GM21515 (cell line): ENCODE data around the gene DNAJC10.
"Not testable (repeated sequence)": the region's sequence is repeated elsewhere in the genome, so short reads cannot be mapped to it uniquely, and the experiment has no call there.

Experiments used
- ATAC-seq: cut with Tn5 transposase; IDR thresholded peaks from one replicate; pipeline ENCODE4 v1.9.1; 2021; ENCODE audit not compliant: unreplicated experiment

Gene DNAJC10

GRCh38 chr2:182715892-182716649 is at the start of gene DNAJC10:
Gene DNAJC10, plus strand, starts transcription at chr2:182716257. Its CDS starts 1,830 bp downstream, at chr2:182718087.
- ATAC-seq: peak; percentile 86

GRCh38 chr2:182666674-182667314 is 49.3 kb upstream of the DNAJC10 start:
- peak; percentile 93 for ATAC-seq

- peak; percentile 30 for ATAC-seq
Observed at GRCh38 chr2:182667315-182667695, 48.8 kb upstream of the DNAJC10 start.

GRCh38 chr2:182668671-182669070 is 47.4 kb upstream of the DNAJC10 start:
- no peak for ATAC-seq

GRCh38 chr2:182672466-182673165 is 43.4 kb upstream of the DNAJC10 start:
- no peak for ATAC-seq

GRCh38 chr2:182680837-182681236 is 35.2 kb upstream of the DNAJC10 start:
- ATAC-seq: no peak

- ATAC-seq: no peak
Observed at GRCh38 chr2:182682210-182682609, 33.8 kb upstream of the DNAJC10 start.

GRCh38 chr2:182685559-182685958 is 30.5 kb upstream of the DNAJC10 start:
- no peak for ATAC-seq

GRCh38 chr2:182686763-182687162 is 29.3 kb upstream of the DNAJC10 start:
- not testable (repeated sequence) for ATAC-seq

GRCh38 chr2:182694189-182694588 is 21.9 kb upstream of the DNAJC10 start:
- no peak for ATAC-seq

GRCh38 chr2:182695776-182696175 is 20.3 kb upstream of the DNAJC10 start:
- ATAC-seq: no peak

GRCh38 chr2:182698671-182699070 is 17.4 kb upstream of the DNAJC10 start:
- no peak for ATAC-seq

GRCh38 chr2:182705761-182706160 is 10.3 kb upstream of the DNAJC10 start:
- no peak for ATAC-seq

- ATAC-seq: no peak
Observed at GRCh38 chr2:182706751-182707150, 9.3 kb upstream of the DNAJC10 start.

- ATAC-seq: no peak
Observed at GRCh38 chr2:182713601-182714000, 2.5 kb upstream of the DNAJC10 start.

- ATAC-seq: peak; percentile 2
Observed at GRCh38 chr2:182715121-182715891, 751 bp upstream of the DNAJC10 start.

- peak; percentile 0 for ATAC-seq
Observed at GRCh38 chr2:182716650-182716979, 558 bp downstream of the DNAJC10 start.

GRCh38 chr2:182717416-182717815 is 1.4 kb downstream of the DNAJC10 start:
- peak; percentile 45 for ATAC-seq

- no peak for ATAC-seq
Observed at GRCh38 chr2:182717816-182718215, 1.8 kb downstream of the DNAJC10 start.

- ATAC-seq: no peak
Observed at GRCh38 chr2:182718459-182718858, 2.4 kb downstream of the DNAJC10 start.

- not testable (repeated sequence) for ATAC-seq
Observed at GRCh38 chr2:182719116-182719515, 3.1 kb downstream of the DNAJC10 start.
